GM19099 (cell line): ENCODE data around the gene DCUN1D3.

Experiments
- POLR2A ChIP-seq: IDR thresholded peaks from 3 replicates; pipeline ENCODE4 v1.6.1; 2011; ENCODE audit warnings: low read depth; ENCODE audit not compliant: insufficient read length; ENCODE audit errors: extremely low read depth

DCUN1D3 gene

DNA sequence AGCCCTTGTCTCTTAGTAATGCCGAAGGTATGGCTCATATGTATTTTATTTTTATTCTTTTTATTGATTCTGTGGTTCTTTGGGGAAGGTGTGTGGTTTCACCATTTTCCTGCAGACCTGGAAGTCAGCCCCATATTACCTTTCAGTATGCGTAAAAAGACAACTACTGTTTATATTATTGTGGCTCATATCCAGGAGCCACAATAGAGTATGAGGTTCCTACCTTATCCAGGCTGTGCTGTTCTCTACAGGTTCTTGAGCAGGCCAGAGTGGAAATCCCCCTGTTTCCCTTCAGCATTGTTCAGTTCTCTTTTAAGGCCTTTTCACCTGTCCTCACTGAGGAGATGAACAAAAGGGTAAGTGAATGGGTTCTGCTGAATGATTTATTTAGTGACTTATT is 60.7 kb downstream of the DCUN1D3 start:
- no peak for TF ChIP-seq POLR2A

DNA sequence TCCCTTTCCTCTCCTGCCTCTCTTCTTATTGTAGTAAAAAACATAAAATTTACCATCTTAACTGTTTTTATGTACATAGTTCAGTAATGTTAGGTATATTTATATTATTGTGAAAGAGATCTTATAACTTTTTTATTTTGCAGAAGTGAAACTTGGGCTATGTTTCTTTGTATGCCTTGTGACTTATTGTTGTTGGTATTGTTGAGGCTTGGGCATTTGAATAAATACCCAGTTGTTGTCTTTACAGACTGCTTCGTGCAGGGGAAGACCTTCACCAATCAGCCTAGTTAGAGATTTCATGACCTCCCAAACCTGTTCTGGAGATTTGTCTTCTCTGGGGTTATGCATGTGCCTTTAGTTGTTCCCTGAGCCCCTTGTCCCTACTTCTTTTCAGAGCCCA is 61.9 kb downstream of the DCUN1D3 start:
- TF ChIP-seq POLR2A: no peak

DNA sequence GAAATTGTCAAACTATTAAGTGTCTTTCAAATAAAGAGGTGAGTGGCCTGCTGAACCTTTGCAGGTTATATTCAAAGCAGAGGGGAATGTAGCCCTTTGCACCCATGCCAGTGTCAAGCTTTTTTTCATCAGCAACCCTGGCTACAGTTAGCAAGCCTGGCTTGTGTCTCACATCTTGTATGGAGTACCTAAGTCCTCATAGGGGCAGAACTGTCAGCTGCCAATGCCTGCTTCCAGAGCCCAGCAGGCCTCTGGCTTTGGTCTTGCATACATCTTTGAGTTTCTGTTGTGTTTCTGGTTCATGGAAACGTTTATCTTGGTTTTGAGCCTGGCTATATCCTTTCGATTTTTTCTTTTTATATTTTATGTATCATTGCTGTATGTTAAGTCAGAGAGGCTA is 67.1 kb downstream of the DCUN1D3 start:
- TF ChIP-seq POLR2A: no peak

GRCh38 chr16:20830372-20830771 is 69.8 kb downstream of the DCUN1D3 start:
- no peak for TF ChIP-seq POLR2A

GRCh38 chr16:20829536-20829935 is 70.6 kb downstream of the DCUN1D3 start:
- TF ChIP-seq POLR2A: no peak

DNA sequence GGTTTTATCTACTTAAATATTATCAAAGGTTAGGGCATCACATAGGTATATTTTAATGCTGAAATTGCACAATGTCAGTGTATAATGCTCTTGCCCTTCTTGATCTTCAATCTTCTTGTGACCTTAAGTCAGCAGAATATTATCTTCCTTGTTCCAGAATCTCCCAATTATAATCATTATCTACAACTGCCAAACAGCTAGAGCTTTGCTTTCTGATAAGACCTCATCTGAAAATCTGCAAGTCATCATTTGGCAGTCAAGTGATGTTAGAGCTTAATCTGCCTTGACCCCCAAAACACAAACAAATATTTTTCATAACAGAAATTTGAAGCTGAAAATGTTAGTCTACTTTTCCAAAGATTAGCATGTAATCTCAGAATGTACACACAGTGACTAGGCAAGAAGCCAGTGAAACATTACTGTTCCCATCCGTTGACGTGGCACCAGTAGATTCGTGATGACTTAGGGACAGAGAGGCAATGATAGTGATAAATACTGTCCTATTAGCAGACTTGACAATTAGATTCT is 74.1 kb downstream of the DCUN1D3 start:
- TF ChIP-seq POLR2A: no peak

- TF ChIP-seq POLR2A: no peak
These were observed 77.4 kb downstream of the DCUN1D3 start for GRCh38 chr16:20822521-20823325.

DNA sequence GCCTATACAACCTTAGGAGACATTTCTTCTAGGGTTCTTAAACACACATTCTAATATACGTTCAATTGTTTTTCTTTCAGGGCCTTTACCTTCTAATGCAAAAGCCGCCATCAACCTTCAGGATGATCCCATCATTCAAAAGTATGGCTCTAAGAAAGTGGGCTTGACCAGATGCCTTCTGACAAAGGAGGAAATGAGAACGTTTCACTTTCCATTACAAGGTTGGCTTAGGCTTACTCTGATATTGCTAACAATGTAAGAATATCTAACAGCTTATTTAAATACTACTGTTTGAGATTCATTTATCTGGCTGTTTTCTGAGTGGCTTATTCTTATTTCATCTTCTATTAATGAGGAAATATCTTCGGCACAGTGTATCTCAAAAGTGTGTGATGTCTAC is 78.5 kb downstream of the DCUN1D3 start:
- TF ChIP-seq POLR2A: no peak

- TF ChIP-seq POLR2A: no peak
These were observed 81.1 kb downstream of the DCUN1D3 start for GRCh38 chr16:20818929-20819585.

DNA sequence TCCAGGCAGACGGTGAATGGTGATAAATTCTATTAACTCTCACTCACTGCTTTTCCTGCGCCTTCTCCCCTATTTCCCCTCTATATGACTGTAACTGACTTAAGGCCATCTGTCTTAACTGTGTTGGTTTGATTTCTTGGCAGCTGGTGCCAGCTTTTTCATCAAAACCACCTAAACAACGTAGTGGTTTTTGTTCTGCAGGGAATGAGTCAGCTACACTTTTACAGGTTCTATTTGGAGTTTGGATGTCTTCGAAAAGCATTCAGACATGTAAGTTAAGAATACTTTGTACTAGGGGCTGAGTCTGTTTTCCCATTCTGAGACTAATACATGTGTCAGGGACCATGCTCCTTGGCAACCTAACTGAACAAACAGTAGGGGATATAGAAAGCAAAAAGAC is 85.4 kb downstream of the DCUN1D3 start:
- no peak for TF ChIP-seq POLR2A

GRCh38 chr16:20812510-20812909 is 87.6 kb downstream of the DCUN1D3 start:
- TF ChIP-seq POLR2A: no peak

DNA sequence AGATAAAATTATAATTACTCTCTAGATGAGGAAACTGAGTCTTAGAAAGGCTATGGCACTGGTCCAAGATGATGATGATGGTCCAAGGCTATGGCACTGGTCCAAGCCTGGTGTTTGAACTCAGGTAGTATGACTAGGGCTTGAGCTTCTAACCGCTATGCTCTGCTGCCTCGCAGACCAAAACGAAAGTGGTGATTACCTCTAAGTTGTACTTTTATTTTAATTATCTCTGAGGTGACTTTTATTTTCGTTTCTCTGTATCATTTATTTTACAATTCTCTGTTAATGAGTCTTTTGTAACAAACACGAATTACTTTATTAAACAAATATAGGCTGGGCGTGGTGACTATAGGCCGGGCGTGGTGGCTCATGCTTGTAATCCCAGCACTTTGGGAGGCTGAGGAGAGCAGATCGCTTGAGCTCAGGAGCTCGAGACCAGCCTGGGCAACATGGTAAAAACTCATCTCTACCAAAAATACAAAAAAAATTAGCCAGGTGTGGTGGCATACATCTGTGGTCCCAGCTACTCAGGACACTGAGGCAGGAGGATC is 88.2 kb downstream of the DCUN1D3 start:
- no peak for TF ChIP-seq POLR2A

DNA sequence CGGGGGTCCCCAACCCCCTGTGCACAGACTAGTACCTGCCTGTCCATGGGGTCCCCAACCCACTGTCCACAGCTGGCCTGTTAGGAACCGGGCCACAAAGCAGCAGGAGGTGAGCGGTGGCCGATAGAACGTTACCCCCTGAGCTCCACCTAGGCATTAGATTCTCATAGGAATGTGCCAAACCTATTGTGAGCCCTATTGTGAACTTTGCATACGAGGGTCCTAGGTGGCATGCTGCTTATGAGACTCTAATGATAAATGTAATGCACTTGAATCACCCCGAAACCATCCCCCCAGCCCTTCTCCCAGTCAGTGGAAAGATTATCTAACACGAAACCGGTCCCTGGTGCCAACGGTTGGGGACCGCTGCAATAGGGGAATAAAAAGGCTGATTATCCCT is 92.3 kb downstream of the DCUN1D3 start:
- TF ChIP-seq POLR2A: no peak

DNA sequence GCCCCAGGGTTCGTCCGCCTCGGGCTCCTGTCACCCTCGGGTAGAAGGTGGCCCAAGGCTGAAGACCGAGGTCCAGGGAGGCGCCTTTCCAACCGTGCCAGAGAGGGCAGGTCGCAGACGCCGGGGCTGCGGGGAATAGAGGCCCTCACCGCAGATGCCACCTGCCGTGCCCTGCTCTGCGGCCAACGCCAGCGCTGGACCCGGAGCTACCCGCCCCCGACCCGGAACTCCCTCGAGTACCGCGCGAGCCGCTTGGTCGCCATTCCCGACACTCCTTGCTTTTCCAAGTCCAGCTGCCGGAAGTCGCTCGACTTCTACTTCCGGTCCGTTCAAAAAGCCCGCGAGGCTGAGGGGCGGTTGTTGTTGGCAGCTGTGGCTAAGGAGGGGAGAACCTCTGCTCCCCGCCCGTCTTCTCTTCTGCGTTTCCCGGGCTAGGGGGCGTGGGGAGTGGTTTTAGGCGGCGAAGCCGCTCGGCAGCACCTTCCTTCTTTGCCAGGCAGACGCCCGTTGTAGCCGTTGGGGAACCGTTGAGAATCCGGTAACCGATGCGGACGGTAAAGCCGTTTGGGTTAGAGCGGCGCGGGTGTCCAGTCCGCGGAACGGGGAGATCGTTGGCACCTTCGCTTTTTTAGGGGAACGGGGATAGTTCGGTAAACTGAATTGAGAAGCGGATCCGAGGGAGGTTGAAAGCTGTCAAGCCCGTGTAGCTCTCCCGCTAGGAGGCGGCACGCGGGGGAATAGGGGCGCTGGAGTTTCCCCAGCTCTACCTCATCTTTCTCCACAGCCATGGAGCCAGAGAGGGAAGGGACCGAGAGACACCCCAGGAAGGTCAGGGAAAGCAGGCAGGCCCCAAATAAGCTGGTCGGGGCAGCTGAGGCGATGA is 93.7 kb downstream of the DCUN1D3 start, which contains the start of the genes ERI2 and REXO5:
ERI2 (minus strand) TSS at position 305 of the 883 bp plus-strand sequence; CDS start at position 263, 42 bp downstream.
REXO5 (plus strand) TSS at position 360 of the 883 bp plus-strand sequence; CDS start at position 787, 427 bp downstream.
- peak; percentile 84 for TF ChIP-seq POLR2A
